Measurements from ENCODE around the gene NKAIN4. TPM values are rescaled to one million over a fixed set of nuclear protein-coding genes. Genes with fewer than 3 reads are reported as not detected.

NKAIN4 gene
- total RNA-seq, 1 experiment from 2014 or later: not detected

GRCh38 chr20:63298731-63299312 is 44.6 kb upstream of the NKAIN4 start:
- no peaks in the 10 kb centered on the region for H3K36me3 ChIP-seq (ENCODE audit: insufficient read depth, low read length, poor library complexity, severe bottlenecking)
- ChIA-PET POLR2A (ENCODE audit: low non-redundant PET) (interaction anchor here (0.5 kb wide), 1 partner anchor 300 kb away, joined by 3 read pairs; no protein-coding TSS in a partner anchor), CTCF (no interaction called here)
- H3K9me3 ChIP-seq (ENCODE audit: low read depth, low read length, poor library complexity, severe bottlenecking): no peaks in the 10 kb centered on the region
- intact Hi-C loops (cut with micrococcal nuclease; ENCODE audit: unreplicated experiment): no loop called here
- peaks cover 61% of the 10 kb centered on the region for H3K27me3 ChIP-seq (replicated peaks; ENCODE audit: insufficient read depth, low read depth, low read length, poor library complexity)
- TF ChIP-seq EZH2 (IDR thresholded peaks at IDR 0.05; ENCODE audit: borderline replicate concordance, low read depth, low read length, poor library complexity, severe bottlenecking): no peak
- TF ChIP-seq, protein P1, sequence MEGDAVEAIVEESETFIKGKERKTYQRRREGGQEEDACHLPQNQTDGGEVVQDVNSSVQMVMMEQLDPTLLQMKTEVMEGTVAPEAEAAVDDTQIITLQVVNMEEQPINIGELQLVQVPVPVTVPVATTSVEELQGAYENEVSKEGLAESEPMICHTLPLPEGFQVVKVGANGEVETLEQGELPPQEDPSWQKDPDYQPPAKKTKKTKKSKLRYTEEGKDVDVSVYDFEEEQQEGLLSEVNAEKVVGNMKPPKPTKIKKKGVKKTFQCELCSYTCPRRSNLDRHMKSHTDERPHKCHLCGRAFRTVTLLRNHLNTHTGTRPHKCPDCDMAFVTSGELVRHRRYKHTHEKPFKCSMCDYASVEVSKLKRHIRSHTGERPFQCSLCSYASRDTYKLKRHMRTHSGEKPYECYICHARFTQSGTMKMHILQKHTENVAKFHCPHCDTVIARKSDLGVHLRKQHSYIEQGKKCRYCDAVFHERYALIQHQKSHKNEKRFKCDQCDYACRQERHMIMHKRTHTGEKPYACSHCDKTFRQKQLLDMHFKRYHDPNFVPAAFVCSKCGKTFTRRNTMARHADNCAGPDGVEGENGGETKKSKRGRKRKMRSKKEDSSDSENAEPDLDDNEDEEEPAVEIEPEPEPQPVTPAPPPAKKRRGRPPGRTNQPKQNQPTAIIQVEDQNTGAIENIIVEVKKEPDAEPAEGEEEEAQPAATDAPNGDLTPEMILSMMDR (conservative IDR thresholded peaks at IDR 0.05; ENCODE audit: low read depth, low read length): no peak
- no peaks in the 10 kb centered on the region for H3K4me1 ChIP-seq (ENCODE audit: insufficient read depth, low read length, poor library complexity, severe bottlenecking)
- H3K4me3 ChIP-seq (ENCODE audit: low read depth, low read length, poor library complexity, severe bottlenecking): no peak overlapping the region
- H3K27ac ChIP-seq (ENCODE audit: low read depth, low read length, poor library complexity, severe bottlenecking): no peak overlapping the region
- no TSS peak for BruUV-seq (replicated peaks)
- no peak for DNase-seq (ENCODE audit: low spot score)

- intact Hi-C loops (cut with micrococcal nuclease; ENCODE audit: unreplicated experiment): no loop called here
- H3K27ac ChIP-seq (ENCODE audit: low read depth, low read length, poor library complexity, severe bottlenecking): no peak overlapping the region
- BruUV-seq (replicated peaks): no TSS peak
- H3K4me1 ChIP-seq (ENCODE audit: insufficient read depth, low read length, poor library complexity, severe bottlenecking): no peaks in the 10 kb centered on the region
- POLR2A ChIA-PET (ENCODE audit: low non-redundant PET): no interaction called here
- CTCF ChIA-PET: interaction anchor here (0.6 kb wide), 1 partner anchor 27 kb away, joined by 5 read pairs; no protein-coding TSS in a partner anchor
- peaks cover 61% of the 10 kb centered on the region for H3K27me3 ChIP-seq (replicated peaks; ENCODE audit: insufficient read depth, low read depth, low read length, poor library complexity)
- H3K9me3 ChIP-seq (ENCODE audit: low read depth, low read length, poor library complexity, severe bottlenecking): no peaks in the 10 kb centered on the region
- TF ChIP-seq, protein P1 (conservative IDR thresholded peaks at IDR 0.05; ENCODE audit: low read depth, low read length): no peak
- TF ChIP-seq EZH2 (IDR thresholded peaks at IDR 0.05; ENCODE audit: borderline replicate concordance, low read depth, low read length, poor library complexity, severe bottlenecking): no peak
- no peak for DNase-seq (ENCODE audit: low spot score)
- H3K36me3 ChIP-seq (ENCODE audit: insufficient read depth, low read length, poor library complexity, severe bottlenecking): no peaks in the 10 kb centered on the region
- no peak overlapping the region for H3K4me3 ChIP-seq (ENCODE audit: low read depth, low read length, poor library complexity, severe bottlenecking)
Observed at GRCh38 chr20:63297796-63298572, 43.7 kb upstream of the NKAIN4 start.

DNA sequence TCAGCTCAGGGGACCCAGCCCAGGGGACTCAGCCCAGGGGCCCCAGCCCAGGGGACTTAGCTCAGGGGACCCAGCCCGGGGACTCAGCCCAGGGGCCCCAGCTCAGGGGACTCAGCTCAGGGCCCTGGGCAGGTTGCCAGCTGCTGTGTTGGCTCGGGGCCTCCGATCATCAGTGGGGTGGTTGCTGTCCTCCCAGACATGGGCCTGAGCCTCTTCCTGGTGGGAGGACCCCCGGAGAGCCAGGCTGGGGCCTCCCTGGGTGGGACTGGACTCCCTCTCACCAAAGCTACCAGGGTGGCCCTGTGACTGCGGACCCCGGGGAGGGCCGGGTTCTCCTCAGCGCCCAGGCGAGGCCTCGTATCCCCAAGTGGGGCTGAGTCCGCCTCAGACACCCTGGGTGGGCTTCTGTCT is 43.1 kb upstream of the NKAIN4 start:
- intact Hi-C loops (cut with micrococcal nuclease; ENCODE audit: unreplicated experiment): no loop called here
- DNase-seq (ENCODE audit: low spot score): no peak
- H3K27me3 ChIP-seq (replicated peaks; ENCODE audit: insufficient read depth, low read depth, low read length, poor library complexity): peaks cover 61% of the 10 kb centered on the region
- H3K4me1 ChIP-seq (ENCODE audit: insufficient read depth, low read length, poor library complexity, severe bottlenecking): no peaks in the 10 kb centered on the region
- H3K9me3 ChIP-seq (ENCODE audit: low read depth, low read length, poor library complexity, severe bottlenecking): no peaks in the 10 kb centered on the region
- ChIA-PET CTCF (interaction anchor here (0.6 kb wide), 1 partner anchor 27 kb away, joined by 5 read pairs; no protein-coding TSS in a partner anchor), POLR2A (ENCODE audit: low non-redundant PET) (no interaction called here)
- TF ChIP-seq, protein P1 (conservative IDR thresholded peaks at IDR 0.05; ENCODE audit: low read depth, low read length): no peak
- no peak for TF ChIP-seq EZH2 (IDR thresholded peaks at IDR 0.05; ENCODE audit: borderline replicate concordance, low read depth, low read length, poor library complexity, severe bottlenecking)
- H3K27ac ChIP-seq (ENCODE audit: low read depth, low read length, poor library complexity, severe bottlenecking): no peak overlapping the region
- H3K4me3 ChIP-seq (ENCODE audit: low read depth, low read length, poor library complexity, severe bottlenecking): no peak overlapping the region
- no TSS peak for BruUV-seq (replicated peaks)
- no peaks in the 10 kb centered on the region for H3K36me3 ChIP-seq (ENCODE audit: insufficient read depth, low read length, poor library complexity, severe bottlenecking)

Measured in A673 (cell line).